ENCODE results near the gene PACSIN1. TPM values are rescaled to one million over a fixed set of nuclear protein-coding genes. Genes with fewer than 3 reads are reported as not detected.

Gene PACSIN1
- polyA plus RNA-seq, 3 donors from 2014 or later = 2.9 to 10.3 (median 3.3) TPM

DNA sequence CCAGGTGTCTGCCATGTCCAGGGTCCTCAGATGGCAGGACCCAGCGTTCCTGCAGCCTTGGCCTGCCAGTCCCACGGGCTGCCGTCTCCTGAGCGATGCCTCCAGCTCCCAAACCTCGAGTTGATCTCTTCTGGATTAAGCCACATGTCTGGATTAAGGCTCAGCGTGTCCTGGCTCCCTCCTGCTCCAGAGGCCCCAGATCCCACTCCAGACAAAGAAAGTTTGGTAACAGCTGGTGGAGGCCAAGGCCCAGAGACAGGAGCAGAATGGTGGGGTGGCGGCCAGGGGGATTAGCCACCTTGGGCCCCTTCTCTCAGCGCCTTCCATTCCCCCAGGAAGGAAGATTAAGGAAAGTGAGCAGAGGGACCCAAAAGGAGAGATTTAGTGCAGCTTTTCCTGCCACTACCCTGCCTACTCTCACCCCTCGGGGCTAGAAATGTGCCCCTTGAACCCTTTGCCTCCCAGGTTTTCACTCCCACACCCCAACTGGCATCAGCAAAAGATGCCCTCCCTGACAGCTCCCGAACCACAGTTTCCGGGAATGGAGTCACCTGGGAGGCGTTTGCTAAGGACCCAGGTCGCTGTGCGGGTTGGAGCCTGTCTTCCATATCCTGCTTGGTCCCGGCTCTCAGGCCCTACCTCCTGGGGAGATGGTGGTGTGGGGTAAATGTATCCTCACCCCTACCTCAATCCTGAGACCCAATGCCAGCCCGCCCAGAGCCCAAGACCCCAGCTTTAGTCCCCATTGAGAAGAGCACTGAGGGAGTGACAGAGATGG, 83.3 kb downstream of the PACSIN1 start:
- Mint-ChIP-seq H3K4me3 (no peak overlapping the region), H3K36me3 (no peaks in the 10 kb centered on the region)

DNA sequence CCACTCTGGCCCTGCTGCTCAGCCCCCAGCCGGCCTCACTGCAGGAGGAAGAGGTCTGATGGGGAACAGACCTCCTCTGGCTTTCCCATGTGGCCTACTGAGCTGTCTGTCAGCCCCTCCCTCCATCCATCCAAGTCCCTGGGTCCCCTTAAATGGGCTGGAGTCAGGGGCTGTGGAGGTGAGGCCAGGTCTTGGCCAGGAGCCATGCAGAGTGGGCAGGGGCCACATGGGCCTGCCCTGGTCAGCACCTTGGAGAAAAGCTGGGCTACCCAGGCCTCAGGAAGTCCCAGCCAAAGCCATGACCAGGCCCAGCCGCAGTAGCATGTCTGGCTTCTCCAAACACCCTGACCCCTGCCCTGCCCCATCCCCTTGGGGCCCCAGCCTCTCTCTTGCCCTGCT, 83.9 kb downstream of the PACSIN1 start:
- H3K4me3 Mint-ChIP-seq = no peak overlapping the region
- H3K9me3 Mint-ChIP-seq = no peaks in the 10 kb centered on the region
- H3K27ac Mint-ChIP-seq = no peak overlapping the region
- peaks cover 4 to 5% of the 10 kb centered on the region in 2 donors for H3K4me1 Mint-ChIP-seq
- H3K27me3 Mint-ChIP-seq (ENCODE audit: low read depth in 3 of 3) = peaks cover 1 to 14% (median 3%) of the 10 kb centered on the region in 3 donors
- no peaks in the 10 kb centered on the region for H3K36me3 Mint-ChIP-seq
- no peak for DNase-seq

More for the DNA sequence above, 83.3 kb downstream of the PACSIN1 start:
- no peak for DNase-seq
- Mint-ChIP-seq H3K27ac (no peak overlapping the region), H3K9me3 (no peaks in the 10 kb centered on the region), H3K27me3 (ENCODE audit: low read depth in 3 of 3) (peaks cover 1 to 15% (median 3%) of the 10 kb centered on the region in 3 donors), H3K4me1 (peaks cover 4% of the 10 kb centered on the region in 2 donors)

DNA sequence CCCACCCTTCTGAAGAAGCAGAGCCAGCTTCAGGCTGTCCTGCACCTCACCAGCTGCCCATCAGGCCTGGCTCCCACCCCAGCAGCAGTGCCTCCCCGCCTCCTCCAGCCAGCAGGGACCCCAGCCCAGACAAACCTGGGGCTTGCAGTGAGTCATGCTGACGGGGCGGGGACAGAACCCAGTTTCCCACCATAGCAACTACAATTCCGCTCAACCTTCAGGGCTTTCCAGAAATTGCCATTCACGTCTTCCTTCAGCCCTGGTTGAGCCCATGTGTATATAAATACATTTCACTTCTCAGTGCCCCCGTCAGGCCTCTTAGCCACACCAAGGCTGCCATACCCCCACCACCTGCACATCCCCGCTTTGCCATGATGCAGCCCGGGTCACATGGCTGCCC, 85.8 kb downstream of the PACSIN1 start:
- Mint-ChIP-seq H3K4me1 (peaks cover 4 to 5% of the 10 kb centered on the region in 2 donors), H3K36me3 (no peaks in the 10 kb centered on the region), H3K27ac (no peak overlapping the region), H3K27me3 (ENCODE audit: low read depth in 3 of 3) (peaks cover 1 to 14% (median 4%) of the 10 kb centered on the region in 3 donors), H3K9me3 (no peaks in the 10 kb centered on the region), H3K4me3 (no peak overlapping the region)
- no peak for DNase-seq

DNA sequence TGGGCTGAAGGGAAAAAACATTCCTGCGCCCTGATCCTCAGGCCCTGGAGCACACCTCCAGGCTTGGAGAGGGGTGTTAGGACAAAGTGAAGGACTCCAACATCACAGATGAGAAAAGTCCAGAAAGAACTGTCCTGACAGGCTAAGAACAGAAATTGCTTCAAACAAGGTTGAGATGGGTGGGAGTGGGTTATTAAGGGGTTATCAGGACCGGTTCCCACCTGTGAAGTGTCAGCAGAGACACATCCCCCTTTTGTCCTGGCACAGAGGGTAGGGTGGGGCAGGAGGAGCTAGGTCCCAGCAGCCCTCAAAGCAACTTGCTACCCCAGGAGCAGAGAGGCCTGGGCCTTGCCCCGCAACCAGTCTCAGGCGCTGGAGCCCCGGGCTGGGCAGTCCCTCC, 86.7 kb downstream of the PACSIN1 start:
- no peak overlapping the region for H3K4me3 Mint-ChIP-seq
- H3K27ac Mint-ChIP-seq = no peak overlapping the region
- peaks cover 1 to 14% (median 4%) of the 10 kb centered on the region in 3 donors for H3K27me3 Mint-ChIP-seq (ENCODE audit: low read depth in 3 of 3)
- H3K36me3 Mint-ChIP-seq = no peaks in the 10 kb centered on the region
- no peaks in the 10 kb centered on the region for H3K9me3 Mint-ChIP-seq
- no peak for DNase-seq
- peaks cover 4 to 5% of the 10 kb centered on the region in 2 donors for H3K4me1 Mint-ChIP-seq

DNA sequence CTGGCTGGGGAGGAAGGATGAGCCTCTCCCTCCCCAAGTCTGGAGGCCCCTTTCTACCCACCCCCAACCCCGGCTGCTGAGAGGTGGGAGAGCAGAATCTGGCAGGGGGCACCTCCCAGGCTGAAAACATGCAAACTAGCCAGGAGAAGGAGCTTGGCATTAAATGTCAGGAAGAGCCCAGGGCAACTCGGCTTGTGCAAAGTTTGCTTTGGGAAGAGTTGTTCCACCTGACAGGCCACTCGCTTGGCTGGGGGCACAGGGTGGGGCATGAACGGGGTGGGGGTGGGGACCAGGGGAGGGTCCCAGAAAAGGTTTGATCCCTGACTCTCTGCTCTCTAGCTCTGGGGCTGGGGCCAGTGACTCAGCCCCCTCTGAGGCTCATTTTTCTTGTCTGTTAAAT, 87.3 kb downstream of the PACSIN1 start:
- Mint-ChIP-seq H3K4me1 (peaks cover 4 to 5% of the 10 kb centered on the region in 2 donors), H3K36me3 (no peaks in the 10 kb centered on the region), H3K4me3 (no peak overlapping the region), H3K27ac (no peak overlapping the region), H3K9me3 (no peaks in the 10 kb centered on the region), H3K27me3 (ENCODE audit: low read depth in 3 of 3) (peaks cover 1 to 14% (median 4%) of the 10 kb centered on the region in 3 donors)
- no peak for DNase-seq

DNA sequence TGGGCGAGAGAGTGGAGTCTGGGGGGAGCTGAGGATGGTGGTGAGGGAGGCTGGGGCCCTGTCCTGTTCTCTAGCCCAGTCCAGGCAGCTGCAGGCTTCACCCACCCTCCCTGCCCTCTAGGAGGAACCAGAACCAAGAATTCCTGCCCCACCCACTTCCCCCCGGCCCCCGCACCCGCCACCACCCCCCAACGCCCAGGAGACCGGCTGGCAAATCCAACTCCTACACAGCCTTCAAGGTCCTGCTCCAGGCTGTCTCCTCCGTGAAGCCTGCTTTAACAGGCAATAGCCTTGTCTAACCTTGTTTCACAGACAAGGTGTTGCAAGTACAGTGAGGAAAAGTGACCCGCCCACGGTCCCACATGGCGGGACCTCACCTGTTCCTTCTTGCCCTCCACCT, 87.9 kb downstream of the PACSIN1 start:
- Mint-ChIP-seq H3K27me3 (ENCODE audit: low read depth in 3 of 3) (peaks cover 1 to 12% (median 4%) of the 10 kb centered on the region in 3 donors), H3K9me3 (no peaks in the 10 kb centered on the region), H3K27ac (no peak overlapping the region), H3K4me1 (peaks cover 4 to 5% of the 10 kb centered on the region in 2 donors), H3K4me3 (no peak overlapping the region), H3K36me3 (no peaks in the 10 kb centered on the region)
- DNase-seq = no peak

DNA sequence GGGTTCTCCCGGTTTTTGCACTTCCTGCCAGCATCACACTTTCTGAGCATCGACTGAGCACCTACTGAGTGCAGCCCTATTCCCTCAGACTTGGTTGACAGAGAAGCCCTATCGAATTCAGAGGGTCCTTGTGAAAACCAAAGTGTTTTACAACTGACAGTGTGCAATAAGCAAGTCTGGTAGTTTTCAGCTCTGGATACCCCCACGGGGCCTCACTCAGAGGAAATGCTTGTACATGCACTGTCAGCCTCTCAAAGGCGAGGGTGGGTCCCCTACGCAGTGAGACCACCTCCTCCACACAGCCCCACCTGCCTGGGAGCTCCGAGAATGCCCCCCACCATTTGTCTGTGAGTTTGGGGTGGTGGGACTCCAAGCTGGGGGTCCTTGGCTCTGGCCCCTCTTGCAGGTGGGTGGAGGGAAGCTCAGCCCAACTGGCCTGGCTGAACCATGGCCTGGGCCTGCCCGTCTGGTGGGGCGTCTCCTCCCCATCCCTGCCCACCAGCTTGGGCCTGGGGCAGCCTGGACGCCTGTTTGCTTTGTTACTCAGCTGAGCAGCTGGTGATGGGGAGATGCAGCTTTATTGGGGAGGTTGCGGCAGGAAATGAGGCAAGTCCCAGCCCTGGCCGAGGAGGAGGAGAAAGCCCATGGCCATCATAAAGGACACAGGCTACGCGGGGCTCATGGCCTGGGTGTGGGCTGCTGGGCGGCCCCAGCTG, 88.6 kb downstream of the PACSIN1 start:
- Mint-ChIP-seq H3K4me3 (no peak overlapping the region), H3K27ac (no peak overlapping the region)

DNA sequence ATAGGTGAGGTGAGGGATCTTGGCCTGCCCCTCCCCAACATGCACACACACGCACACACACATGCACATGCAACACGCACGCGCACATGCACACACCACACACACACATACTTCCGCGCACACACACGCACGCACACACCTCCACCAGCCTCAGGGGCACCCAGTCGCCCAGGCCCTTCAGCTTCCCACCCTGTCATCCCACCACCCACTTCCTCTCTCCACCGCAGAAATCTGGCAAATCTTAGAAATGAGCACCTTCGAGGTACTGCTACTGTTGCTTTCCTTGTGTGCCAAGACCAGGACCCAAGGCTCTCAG, 89.1 kb downstream of the PACSIN1 start:
- Mint-ChIP-seq H3K36me3 (no peaks in the 10 kb centered on the region), H3K27ac (no peak overlapping the region), H3K27me3 (ENCODE audit: low read depth in 3 of 3) (peaks cover 3 to 12% (median 4%) of the 10 kb centered on the region in 3 donors), H3K4me1 (peaks cover 4 to 5% of the 10 kb centered on the region in 2 donors), H3K4me3 (peak overlapping the region in 1 of 5 donors; percentile 15), H3K9me3 (no peaks in the 10 kb centered on the region)
- no peak for DNase-seq

More for the DNA sequence above, 88.6 kb downstream of the PACSIN1 start:
- no peak for DNase-seq
- no peaks in the 10 kb centered on the region for H3K36me3 Mint-ChIP-seq
- peaks cover 4 to 5% of the 10 kb centered on the region in 2 donors for H3K4me1 Mint-ChIP-seq
- H3K9me3 Mint-ChIP-seq = no peaks in the 10 kb centered on the region
- peaks cover 1 to 12% (median 3%) of the 10 kb centered on the region in 3 donors for H3K27me3 Mint-ChIP-seq (ENCODE audit: low read depth in 3 of 3)

DNA sequence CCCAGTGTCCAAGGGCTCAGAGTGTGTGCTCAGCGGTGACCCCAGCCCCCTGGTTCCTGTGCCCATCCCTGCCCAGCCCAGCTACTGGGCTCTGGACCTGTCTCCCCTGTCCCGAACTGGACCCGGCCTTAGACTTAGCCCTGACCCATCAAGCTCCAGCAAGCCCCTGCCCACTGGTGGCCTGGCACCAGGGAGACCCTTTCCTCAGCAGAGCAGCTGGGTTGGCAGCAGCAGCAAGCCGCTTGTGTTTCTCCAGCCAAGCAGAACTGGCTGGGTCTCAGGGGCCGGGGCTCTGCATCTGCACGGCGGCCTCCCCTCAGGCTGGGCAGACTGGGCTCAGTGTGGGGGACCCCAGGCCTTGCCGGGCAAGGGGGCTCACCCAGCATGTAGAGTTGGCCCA, 89.5 kb downstream of the PACSIN1 start:
- Mint-ChIP-seq H3K4me1 (peaks cover 4 to 5% of the 10 kb centered on the region in 2 donors), H3K27me3 (ENCODE audit: low read depth in 3 of 3) (peaks cover 3 to 12% (median 4%) of the 10 kb centered on the region in 3 donors), H3K9me3 (no peaks in the 10 kb centered on the region), H3K27ac (no peak overlapping the region), H3K36me3 (no peaks in the 10 kb centered on the region), H3K4me3 (peak overlapping the region in 1 of 5 donors; percentile 15)
- no peak for DNase-seq

DNA sequence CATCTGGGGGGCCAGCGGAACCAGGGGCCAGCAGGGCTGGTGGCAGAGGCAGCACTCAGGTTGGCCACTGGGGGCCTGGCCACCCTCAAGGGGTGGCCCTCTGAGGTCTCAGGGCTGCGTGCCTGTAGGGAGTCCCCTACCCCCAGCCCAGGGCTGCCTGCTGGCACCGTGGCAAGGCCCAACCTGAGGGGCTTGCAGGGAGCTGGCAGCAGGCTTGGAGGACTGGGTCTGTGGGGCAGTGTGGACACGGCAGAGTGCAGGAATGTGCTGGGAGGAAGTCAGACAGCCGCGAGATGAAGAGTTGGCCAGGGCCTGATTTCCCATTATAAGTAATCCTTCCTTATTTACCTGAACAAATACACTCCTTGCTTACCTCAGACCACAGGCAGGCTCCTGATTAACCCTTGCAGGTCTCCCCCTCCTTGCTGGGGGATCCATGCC, 90.2 kb downstream of the PACSIN1 start, which contains the start of gene SPDEF:
SPDEF (minus strand) TSS at position 299 of the 441 bp plus-strand sequence. CDS start 11,874 bp downstream, outside the sequence.
- Mint-ChIP-seq H3K4me1 (peaks cover 4 to 5% of the 10 kb centered on the region in 2 donors), H3K27ac (peak within 1 kb of the TSS in 1 of 6 donors; percentile 61), H3K27me3 (ENCODE audit: low read depth in 3 of 3) (peaks cover 3 to 12% (median 4%) of the 10 kb centered on the region in 3 donors), H3K36me3 (no peaks in the 10 kb centered on the region), H3K4me3 (peak within 1 kb of the TSS in 1 of 5 donors; percentile 15), H3K9me3 (no peaks in the 10 kb centered on the region)
- DNase-seq = no peak

DNA sequence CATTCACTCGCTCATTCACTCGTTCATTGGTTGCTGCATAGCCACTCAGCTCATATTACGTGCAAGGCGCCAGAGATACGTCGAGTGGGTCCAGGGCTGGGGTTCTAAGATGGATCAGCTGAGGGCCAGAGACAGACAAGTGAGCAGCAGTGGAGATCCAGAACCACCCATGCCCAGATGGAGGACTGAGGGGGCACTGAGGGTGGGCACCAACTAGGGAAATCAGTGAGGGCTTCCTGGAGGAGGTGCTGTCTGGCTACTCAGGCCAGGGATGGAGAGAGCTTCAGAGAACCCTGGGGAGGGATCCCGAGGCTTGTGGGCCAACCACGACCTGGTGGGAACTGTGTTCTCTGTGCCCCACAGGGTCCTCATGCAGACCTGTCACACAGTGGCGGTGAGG, 90.6 kb downstream of the PACSIN1 start:
- H3K4me1 Mint-ChIP-seq = peaks cover 4 to 5% of the 10 kb centered on the region in 2 donors

DNA sequence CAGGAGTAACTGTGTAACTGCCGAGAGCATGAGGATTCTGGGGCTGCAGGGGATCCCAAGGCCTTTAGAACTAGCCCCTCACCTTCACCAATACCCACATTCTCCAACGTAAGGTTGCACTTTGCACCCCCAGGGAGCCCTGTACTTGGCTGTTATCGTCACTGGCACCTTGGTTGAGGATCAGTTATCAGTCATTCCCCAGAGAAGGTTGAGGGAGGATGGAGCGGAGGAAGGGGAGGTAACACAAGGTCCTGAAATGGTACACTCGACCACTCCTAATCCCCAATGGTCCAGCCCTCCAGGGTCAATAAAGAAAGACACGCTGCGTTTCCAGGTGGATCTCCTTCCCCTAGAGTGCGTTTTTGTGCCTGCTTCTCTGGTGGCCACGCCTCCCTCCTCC, 91.4 kb downstream of the PACSIN1 start:
- H3K4me1 Mint-ChIP-seq = peaks cover 4 to 5% of the 10 kb centered on the region in 2 donors
- no peak overlapping the region for H3K27ac Mint-ChIP-seq
- H3K36me3 Mint-ChIP-seq = no peaks in the 10 kb centered on the region
- H3K4me3 Mint-ChIP-seq = no peak overlapping the region
- DNase-seq = no peak
- H3K9me3 Mint-ChIP-seq = no peaks in the 10 kb centered on the region
- H3K27me3 Mint-ChIP-seq (ENCODE audit: low read depth in 3 of 3) = peaks cover 2 to 4% (median 3%) of the 10 kb centered on the region in 3 donors

More for the DNA sequence above, 90.6 kb downstream of the PACSIN1 start:
- peaks cover 3 to 10% (median 4%) of the 10 kb centered on the region in 3 donors for H3K27me3 Mint-ChIP-seq (ENCODE audit: low read depth in 3 of 3)
- no peak overlapping the region for H3K4me3 Mint-ChIP-seq
- H3K36me3 Mint-ChIP-seq = no peaks in the 10 kb centered on the region
- no peak for DNase-seq
- H3K27ac Mint-ChIP-seq = peak overlapping the region in 1 of 6 donors; percentile 61
- H3K9me3 Mint-ChIP-seq = no peaks in the 10 kb centered on the region

DNA sequence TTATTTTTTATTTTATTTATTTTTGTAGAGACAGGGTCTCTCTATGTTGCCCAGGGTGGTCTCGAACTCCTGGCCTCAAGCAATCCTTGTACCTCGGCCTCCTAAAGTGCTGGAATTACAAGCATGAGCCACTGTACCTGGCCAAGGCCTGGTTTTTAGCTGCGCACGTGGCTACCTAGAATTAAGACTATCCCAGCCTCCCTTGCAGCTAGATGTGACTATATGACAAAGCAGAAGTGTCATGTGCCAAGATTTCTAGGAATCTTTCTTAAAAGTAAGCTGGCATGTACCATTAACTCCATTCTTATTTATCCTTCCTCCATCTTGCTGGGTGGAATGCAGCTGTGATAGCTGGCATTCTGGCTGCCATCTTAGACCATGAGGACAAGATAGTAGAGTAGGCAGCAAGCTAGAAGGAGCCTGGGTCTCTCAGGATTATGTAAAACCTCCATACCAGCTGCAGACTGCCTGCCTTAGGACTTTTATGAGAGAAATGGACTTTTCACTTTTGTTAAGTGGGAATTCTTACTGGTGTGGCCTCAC, 92.4 kb downstream of the PACSIN1 start:
- Mint-ChIP-seq H3K27me3 (ENCODE audit: low read depth in 3 of 3) (peaks cover 2 to 4% (median 3%) of the 10 kb centered on the region in 3 donors), H3K36me3 (no peaks in the 10 kb centered on the region), H3K4me1 (peaks cover 4 to 5% of the 10 kb centered on the region in 2 donors), H3K9me3 (no peaks in the 10 kb centered on the region), H3K27ac (no peak overlapping the region), H3K4me3 (no peak overlapping the region)
- DNase-seq = no peak
